Activated CD8-positive, alpha-beta T cell treated with anti-CD3 and anti-CD28 coated beads, Interleukin-2, amount 10 ng/mL, durations not matched to agents 7 days and 5 days (primary cell): ENCODE measurements around the gene SBF2. TPM values are rescaled to one million over a fixed set of nuclear protein-coding genes. Genes with fewer than 3 reads are reported as not detected.
"Not testable (repeated sequence)": the region's sequence is repeated elsewhere in the genome, so short reads cannot be mapped to it uniquely, and the experiment has no call there.

Experiments used
- ATAC-seq: fragments of 150-1000 bp; cut with Tn5 transposase; one replicate; pipeline ENCODE4 v1.10.0; 2021; ENCODE audit warnings: moderate library complexity
- CTCF ChIA-PET: fragments of 350-600 bp; sonication (Branson Sonifier 250); formaldehyde crosslinking; loops from one replicate; lab custom pipeline; 2021; ENCODE audit warnings: antibody characterized with exemption; lab: Charles Lee
- POLR2A ChIA-PET: fragments of 350-600 bp; sonication (Branson Sonifier 250); formaldehyde crosslinking; loops from one replicate; lab custom pipeline; 2021; ENCODE audit warnings: antibody characterized with exemption; lab: Charles Lee
- DNase-seq: peaks from one replicate; pipeline ENCODE4 v3.0.0-alpha.2; 2020
- H3K27ac Mint-ChIP-seq: one replicate; pipeline ENCODE4 v1.8.0; 2021; ENCODE audit warnings: mild to moderate bottlenecking, mixed read lengths
- H3K27me3 Mint-ChIP-seq: one replicate; pipeline ENCODE4 v1.8.0; 2021; ENCODE audit warnings: low read depth, mixed read lengths
- H3K36me3 Mint-ChIP-seq: one replicate; pipeline ENCODE4 v1.8.0; 2021; ENCODE audit warnings: low read depth, mixed read lengths
- H3K4me1 Mint-ChIP-seq: one replicate; pipeline ENCODE4 v1.8.0; 2021; ENCODE audit warnings: low read depth, mixed read lengths
- H3K4me3 Mint-ChIP-seq: one replicate; pipeline ENCODE4 v1.8.0; 2021; ENCODE audit warnings: mild to moderate bottlenecking, mixed read lengths
- H3K9me3 Mint-ChIP-seq: one replicate; pipeline ENCODE4 v1.8.0; 2022; ENCODE audit warnings: mixed read lengths; ENCODE audit not compliant: insufficient read depth
- total RNA-seq, 2 experiments: library from RNA; stranded (reverse); gene quantifications; one replicate each; pipeline ENCODE4 v1.2.3, GENCODE V29; 2021

The SBF2 gene
- total RNA-seq, 2 experiments from 2014 or later: 5.1 to 5.9 TPM

- H3K36me3 Mint-ChIP-seq: no peaks in the 10 kb centered on the region
- H3K4me3 Mint-ChIP-seq: no peak overlapping the region
- H3K9me3 Mint-ChIP-seq: peaks cover 5% of the 10 kb centered on the region
- ChIA-PET POLR2A (no interaction called here), CTCF (no interaction called here)
- no peaks in the 10 kb centered on the region for H3K4me1 Mint-ChIP-seq
- no peak for ATAC-seq
- H3K27ac Mint-ChIP-seq: no peak overlapping the region
- H3K27me3 Mint-ChIP-seq: no peaks in the 10 kb centered on the region
- no peak for DNase-seq
Measured at GRCh38 chr11:10004526-10005113, 289.4 kb downstream of the SBF2 start.

GRCh38 chr11:10002221-10002620 lies 291.8 kb downstream of the SBF2 start:
- Mint-ChIP-seq H3K9me3 (no peaks in the 10 kb centered on the region), H3K36me3 (no peaks in the 10 kb centered on the region), H3K27me3 (no peaks in the 10 kb centered on the region), H3K27ac (no peak overlapping the region), H3K4me3 (no peak overlapping the region), H3K4me1 (no peaks in the 10 kb centered on the region)
- DNase-seq (no peak), ATAC-seq (no peak)
- ChIA-PET CTCF (no interaction called here), POLR2A (no interaction called here)

GRCh38 chr11:9992306-9992705 lies 301.7 kb downstream of the SBF2 start:
- ChIA-PET CTCF (no interaction called here), POLR2A (no interaction called here)
- no peaks in the 10 kb centered on the region for H3K4me1 Mint-ChIP-seq
- H3K4me3 Mint-ChIP-seq: no peak overlapping the region
- ATAC-seq (no peak), DNase-seq (no peak)
- H3K36me3 Mint-ChIP-seq: no peaks in the 10 kb centered on the region
- H3K27ac Mint-ChIP-seq: no peak overlapping the region
- no peaks in the 10 kb centered on the region for H3K27me3 Mint-ChIP-seq
- no peaks in the 10 kb centered on the region for H3K9me3 Mint-ChIP-seq

GRCh38 chr11:9990221-9990973 lies 303.6 kb downstream of the SBF2 start:
- H3K4me3 Mint-ChIP-seq: no peak overlapping the region
- no peaks in the 10 kb centered on the region for H3K9me3 Mint-ChIP-seq
- ATAC-seq (no peak), DNase-seq (no peak)
- CTCF ChIA-PET: no interaction called here
- POLR2A ChIA-PET: no interaction called here
- peaks cover 3% of the 10 kb centered on the region for H3K4me1 Mint-ChIP-seq
- H3K27ac Mint-ChIP-seq: no peak overlapping the region
- H3K36me3 Mint-ChIP-seq: no peaks in the 10 kb centered on the region
- H3K27me3 Mint-ChIP-seq: no peaks in the 10 kb centered on the region

- ATAC-seq, H3K36me3 Mint-ChIP-seq, POLR2A ChIA-PET, H3K4me1 Mint-ChIP-seq, CTCF ChIA-PET, DNase-seq, H3K27ac Mint-ChIP-seq, H3K9me3 Mint-ChIP-seq, H3K4me3 Mint-ChIP-seq, H3K27me3 Mint-ChIP-seq: not testable (repeated sequence)
Measured at GRCh38 chr11:9987303-9987702, 306.7 kb downstream of the SBF2 start.

GRCh38 chr11:9982796-9983579 lies 311.0 kb downstream of the SBF2 start:
- ChIA-PET POLR2A (no interaction called here), CTCF (interaction anchor here (0.7 to 1.7 kb wide), 5 partner anchors 9 to 1069 kb away, joined by 3 to 9 read pairs (median 3); no protein-coding TSS in a partner anchor)
- no peak for ATAC-seq

GRCh38 chr11:9982127-9982795 lies 311.8 kb downstream of the SBF2 start:
- Mint-ChIP-seq H3K27ac (no peak overlapping the region), H3K36me3 (no peaks in the 10 kb centered on the region), H3K27me3 (no peaks in the 10 kb centered on the region), H3K4me1 (peaks cover 3% of the 10 kb centered on the region), H3K9me3 (no peaks in the 10 kb centered on the region), H3K4me3 (no peak overlapping the region)
- ChIA-PET CTCF (interaction anchor here (0.7 to 1.0 kb wide), 2 partner anchors 10 to 1068 kb away, joined by 3 read pairs; no protein-coding TSS in a partner anchor), POLR2A (no interaction called here)
- DNase-seq (no peak), ATAC-seq (no peak)

More at GRCh38 chr11:9982796-9983579, 311.0 kb downstream of the SBF2 start:
- no peak for DNase-seq
- no peak overlapping the region for H3K27ac Mint-ChIP-seq
- H3K36me3 Mint-ChIP-seq: no peaks in the 10 kb centered on the region
- peaks cover 3% of the 10 kb centered on the region for H3K4me1 Mint-ChIP-seq
- no peaks in the 10 kb centered on the region for H3K27me3 Mint-ChIP-seq
- H3K9me3 Mint-ChIP-seq: no peaks in the 10 kb centered on the region
- H3K4me3 Mint-ChIP-seq: no peak overlapping the region

- Mint-ChIP-seq H3K4me1 (peaks cover under 1% of the 10 kb centered on the region), H3K27ac (no peak overlapping the region), H3K4me3 (no peak overlapping the region), H3K9me3 (no peaks in the 10 kb centered on the region), H3K36me3 (no peaks in the 10 kb centered on the region), H3K27me3 (no peaks in the 10 kb centered on the region)
- CTCF ChIA-PET: no interaction called here
- POLR2A ChIA-PET: no interaction called here
- ATAC-seq (no peak), DNase-seq (no peak)
Measured at GRCh38 chr11:9980931-9981330, 313.1 kb downstream of the SBF2 start.

GRCh38 chr11:9977554-9977953 lies 316.5 kb downstream of the SBF2 start:
- H3K27me3 Mint-ChIP-seq: no peaks in the 10 kb centered on the region
- peaks cover 3% of the 10 kb centered on the region for H3K4me1 Mint-ChIP-seq
- H3K4me3 Mint-ChIP-seq: no peak overlapping the region
- H3K9me3 Mint-ChIP-seq: no peaks in the 10 kb centered on the region
- no peak overlapping the region for H3K27ac Mint-ChIP-seq
- no peak for ATAC-seq
- no peaks in the 10 kb centered on the region for H3K36me3 Mint-ChIP-seq
- CTCF ChIA-PET: interaction anchor here (1.0 kb wide), 1 partner anchor 219 kb away, joined by 4 read pairs; no protein-coding TSS in a partner anchor
- DNase-seq: no peak
- POLR2A ChIA-PET: no interaction called here

- POLR2A ChIA-PET: no interaction called here
- H3K4me3 Mint-ChIP-seq: no peak overlapping the region
Measured at GRCh38 chr11:9974375-9974774, 319.6 kb downstream of the SBF2 start.

GRCh38 chr11:9973921-9974320 lies 320.1 kb downstream of the SBF2 start:
- no peaks in the 10 kb centered on the region for H3K27me3 Mint-ChIP-seq
- H3K27ac Mint-ChIP-seq: no peak overlapping the region
- peaks cover 3% of the 10 kb centered on the region for H3K4me1 Mint-ChIP-seq
- ATAC-seq (no peak), DNase-seq (no peak)
- H3K36me3 Mint-ChIP-seq: no peaks in the 10 kb centered on the region
- no peaks in the 10 kb centered on the region for H3K9me3 Mint-ChIP-seq
- ChIA-PET POLR2A (no interaction called here), CTCF (interaction anchor here (1.0 to 2.8 kb wide), 8 partner anchors 10 to 334 kb away, joined by 3 to 42 read pairs (median 10); no protein-coding TSS in a partner anchor)
- H3K4me3 Mint-ChIP-seq: no peak overlapping the region

More at GRCh38 chr11:9974375-9974774, 319.6 kb downstream of the SBF2 start:
- CTCF ChIA-PET: interaction anchor here (1.2 to 2.8 kb wide), 5 partner anchors 9 to 333 kb away, joined by 3 to 14 read pairs (median 14); no protein-coding TSS in a partner anchor
- DNase-seq (no peak), ATAC-seq (no peak)
- no peaks in the 10 kb centered on the region for H3K36me3 Mint-ChIP-seq
- H3K27me3 Mint-ChIP-seq: no peaks in the 10 kb centered on the region
- H3K9me3 Mint-ChIP-seq: no peaks in the 10 kb centered on the region
- peaks cover 3% of the 10 kb centered on the region for H3K4me1 Mint-ChIP-seq
- no peak overlapping the region for H3K27ac Mint-ChIP-seq
